HG02588 (cell line): Measurements from ENCODE around the gene LSM7.
A peak's percentile ranks its signal among the peaks of the same experiment; 100 is the strongest.

Source experiments
- ATAC-seq: cut with Tn5 transposase; IDR thresholded peaks from one replicate; pipeline ENCODE4 v1.9.1; 2021; ENCODE audit warnings: mild to moderate bottlenecking, moderate library complexity; ENCODE audit not compliant: unreplicated experiment

Gene LSM7

DNA sequence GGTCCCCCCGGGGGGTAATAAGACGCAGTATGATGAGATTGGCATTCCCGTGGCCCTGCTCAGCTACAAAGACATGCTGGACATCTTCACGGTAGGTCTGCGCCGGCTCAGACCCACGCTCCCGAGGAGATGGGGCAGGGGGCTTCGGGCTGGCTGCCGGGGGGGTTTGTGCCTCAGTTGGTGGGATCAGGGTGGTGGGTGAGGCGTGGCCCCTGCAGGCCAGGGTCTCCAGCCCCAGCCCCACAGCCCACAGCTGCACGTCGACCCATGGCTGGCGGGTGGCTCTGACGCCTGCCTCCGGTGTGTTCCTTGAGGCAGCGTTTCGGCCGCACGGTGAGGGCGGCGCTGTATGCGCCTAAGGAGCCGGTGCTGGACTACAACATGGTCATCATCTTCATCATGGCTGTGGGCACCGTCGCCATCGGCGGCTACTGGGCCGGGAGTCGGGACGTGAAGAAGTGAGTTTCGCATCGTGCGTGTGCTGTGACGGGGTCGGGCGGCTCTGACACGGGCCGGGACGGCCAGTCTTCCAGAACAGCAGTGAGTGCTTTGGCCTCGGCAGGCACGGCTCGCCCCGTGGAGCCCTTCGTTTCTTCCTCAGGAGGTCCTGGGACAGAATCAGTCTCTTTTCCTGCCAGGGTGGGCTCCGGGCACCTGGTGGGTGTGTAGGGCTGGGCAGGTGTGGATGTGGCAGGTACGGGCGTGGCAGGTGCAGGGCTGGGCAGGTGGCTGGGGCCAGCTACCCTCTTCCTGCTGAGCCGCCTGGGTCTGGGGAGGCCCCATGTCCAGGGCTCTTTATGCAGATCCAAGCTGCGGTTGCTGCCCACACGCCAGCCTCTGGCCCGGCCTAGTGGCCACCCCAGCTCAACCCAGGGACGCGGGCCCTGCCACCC lies 10.6 kb upstream of the LSM7 start:
- no peak for ATAC-seq

DNA sequence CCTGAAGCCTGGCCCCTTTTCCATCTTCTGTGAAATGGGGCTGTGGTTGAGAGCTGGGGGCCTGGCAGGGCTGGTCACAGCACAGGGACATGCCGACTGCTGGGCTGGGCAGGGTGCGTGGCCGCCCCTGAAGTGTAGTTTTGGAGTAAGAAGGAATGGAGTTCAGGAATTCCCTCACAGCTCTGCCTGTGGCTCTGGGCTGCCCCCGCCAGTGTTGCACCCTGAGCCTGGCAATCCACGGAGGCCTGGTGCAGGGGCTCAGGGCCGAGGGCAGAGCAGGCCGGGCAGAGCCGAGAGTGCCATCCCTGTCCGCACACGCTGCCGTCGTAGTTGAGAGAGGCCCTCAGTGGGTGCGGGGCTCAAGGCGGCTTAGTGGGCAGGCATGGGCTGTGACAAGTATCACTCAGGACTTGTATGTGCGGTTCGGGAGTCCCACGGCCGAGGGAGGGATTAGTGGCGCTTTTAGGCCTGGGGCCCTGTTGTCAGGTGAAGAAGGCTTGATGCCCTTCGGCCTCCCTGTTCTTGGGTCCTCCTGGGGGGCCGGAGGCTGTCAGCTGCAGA lies 9.7 kb upstream of the LSM7 start:
- ATAC-seq: no peak

DNA sequence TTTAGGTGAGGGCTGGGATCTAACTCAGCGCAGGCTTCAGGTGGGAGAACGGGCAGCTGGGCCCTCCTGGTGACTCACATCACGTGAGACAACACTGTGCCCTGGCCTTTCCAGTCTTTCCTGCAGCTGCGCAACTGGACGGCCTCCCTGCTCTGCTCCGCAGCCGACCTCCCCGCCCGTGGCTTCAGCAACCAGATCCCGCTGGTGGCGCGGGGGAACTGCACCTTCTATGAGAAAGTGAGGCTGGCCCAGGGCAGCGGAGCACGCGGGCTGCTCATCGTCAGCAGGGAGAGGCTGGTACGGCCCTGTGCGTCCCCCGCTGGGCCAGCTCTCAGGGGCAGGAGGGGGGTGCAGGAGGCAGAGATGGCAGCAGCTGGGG lies 8.9 kb upstream of the LSM7 start:
- no peak for ATAC-seq

DNA sequence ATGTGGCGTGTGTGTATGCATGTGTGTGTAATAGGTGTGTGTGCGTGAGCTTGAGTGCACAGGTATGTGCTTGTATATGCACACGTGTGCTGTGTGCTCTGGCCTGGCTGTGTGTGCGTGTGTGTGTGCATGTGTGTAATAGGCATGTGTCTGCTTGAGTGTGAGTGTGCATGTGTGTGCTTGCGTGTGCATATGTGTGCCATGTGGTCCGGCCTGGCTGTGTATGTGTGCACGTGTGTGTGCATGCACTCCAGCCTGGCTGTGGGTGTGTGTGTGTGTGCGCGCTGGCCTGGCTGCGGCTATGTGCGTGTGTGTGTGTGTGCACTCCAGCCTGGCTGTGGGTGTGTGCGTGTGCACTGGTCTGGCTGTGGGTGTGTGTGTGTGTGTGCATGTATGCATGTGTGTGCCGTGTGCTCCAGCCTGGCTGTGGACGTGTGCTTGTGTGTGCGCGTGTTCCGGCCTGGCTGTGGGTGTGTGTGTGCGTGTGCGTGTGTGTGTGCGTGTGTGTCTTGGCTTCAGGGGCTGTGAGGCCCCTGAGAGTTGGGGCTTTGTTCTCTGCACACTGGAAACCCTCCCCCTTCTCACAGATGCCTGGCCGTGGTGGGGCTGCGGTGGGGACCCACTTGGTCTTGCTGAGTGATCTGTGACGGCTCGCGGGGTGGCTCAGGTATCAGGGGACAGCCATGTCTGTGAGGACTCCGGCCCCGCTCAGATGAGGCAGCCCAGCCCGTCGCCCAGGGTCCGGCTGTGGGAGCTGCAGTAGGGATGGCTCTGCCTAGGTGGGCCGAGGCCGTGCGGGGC lies 8.3 kb upstream of the LSM7 start:
- ATAC-seq: no peak

DNA sequence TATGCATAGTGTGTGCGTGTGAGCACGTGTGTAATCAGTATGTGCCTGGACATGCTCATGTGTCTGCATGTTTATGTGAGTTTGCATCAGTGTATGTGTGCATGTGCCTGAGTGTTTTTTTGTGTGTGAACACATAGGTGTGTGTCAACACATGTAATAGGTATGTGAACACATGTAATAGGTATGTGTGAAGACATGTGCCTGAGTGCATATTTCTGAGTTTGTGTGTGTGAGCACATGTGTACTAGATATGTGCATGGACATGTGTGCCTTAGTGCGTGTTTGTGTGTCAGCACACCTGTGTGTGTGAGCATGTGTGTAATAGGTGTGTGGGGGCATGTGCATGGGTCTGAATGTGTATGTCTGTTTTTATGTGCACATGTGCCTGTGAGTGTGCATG lies 7.5 kb upstream of the LSM7 start:
- ATAC-seq: no peak

DNA sequence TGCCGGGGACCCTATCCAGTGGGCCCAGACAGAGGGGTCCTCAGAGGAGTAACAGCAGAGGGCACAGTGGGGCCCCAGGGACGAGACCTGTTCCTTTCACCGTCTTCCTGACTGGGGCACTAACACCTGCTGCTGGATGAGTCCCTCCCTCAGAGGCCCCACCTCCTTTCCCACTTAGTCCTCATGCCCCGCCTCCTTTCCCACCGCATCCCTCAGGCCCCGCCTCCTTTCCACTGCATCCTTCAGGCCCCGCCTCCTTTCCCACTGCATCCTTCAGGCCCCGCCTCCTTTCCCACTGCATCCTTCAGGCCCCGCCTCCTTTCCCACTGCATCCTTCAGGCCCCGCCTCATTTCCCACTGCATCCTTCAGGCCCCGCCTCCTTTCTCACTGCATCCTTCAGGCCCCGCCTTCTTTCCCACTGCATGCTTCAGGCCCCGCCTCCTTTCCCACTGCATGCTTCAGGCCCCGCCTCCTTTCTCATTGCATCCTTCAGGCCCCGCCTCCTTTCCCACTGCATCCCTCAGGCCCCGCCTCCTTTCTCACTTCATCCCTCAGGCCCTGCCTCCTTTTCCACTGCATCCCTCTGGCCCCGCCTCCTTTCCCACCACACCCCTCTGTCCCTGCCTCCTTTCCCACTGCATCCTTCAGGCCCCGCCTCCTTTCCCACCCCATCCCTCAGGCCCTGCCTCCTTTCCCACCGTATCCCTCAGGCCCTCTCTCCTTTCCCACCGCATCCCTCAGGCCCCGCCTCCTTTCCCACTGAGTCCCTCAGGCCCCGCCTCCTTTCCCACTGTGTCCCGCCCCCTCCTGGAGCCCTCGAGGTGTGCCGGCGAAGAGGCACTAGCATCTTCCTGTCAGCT lies 6.8 kb upstream of the LSM7 start:
- ATAC-seq: no peak

DNA sequence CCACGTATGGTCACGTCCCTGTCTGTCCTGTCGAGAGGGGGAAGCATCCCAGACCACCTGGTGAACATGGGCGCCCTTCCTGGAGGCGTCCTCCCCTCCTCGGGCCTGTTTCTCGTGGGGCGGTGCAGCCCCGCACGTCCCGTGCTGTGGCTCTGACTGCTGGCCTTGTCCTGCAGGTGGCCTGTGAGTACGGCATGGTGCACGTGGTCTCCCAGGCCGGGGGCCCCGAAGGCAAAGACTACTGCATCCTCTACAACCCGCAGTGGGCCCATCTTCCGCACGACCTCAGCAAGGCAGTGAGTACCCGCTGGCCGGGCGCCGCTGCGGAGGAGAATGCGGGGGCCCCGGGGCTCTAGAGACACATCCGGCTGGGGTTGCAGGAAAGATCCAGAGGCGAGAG lies 6.0 kb upstream of the LSM7 start:
- ATAC-seq: no peak

DNA sequence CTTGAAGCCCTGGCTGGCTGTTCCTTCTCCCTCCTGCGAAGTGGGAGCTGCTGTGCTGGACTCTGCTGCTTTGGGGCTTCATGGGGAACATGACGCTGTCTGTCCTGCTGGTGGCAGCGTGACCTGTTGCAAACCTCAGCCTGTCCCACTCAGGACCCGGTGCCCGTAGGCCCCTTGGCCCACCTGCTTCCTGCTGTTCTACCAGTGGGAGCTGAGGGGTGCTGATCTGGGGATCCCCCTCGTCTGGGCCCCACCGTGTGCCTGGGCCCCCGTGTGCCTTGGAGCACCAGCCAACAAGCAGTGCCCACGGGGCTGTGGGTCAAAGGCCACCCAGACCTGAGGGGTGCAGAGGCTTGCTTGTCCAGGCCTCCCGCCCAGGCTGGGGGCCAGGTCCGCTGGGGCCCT lies 5.4 kb upstream of the LSM7 start:
- no peak for ATAC-seq

DNA sequence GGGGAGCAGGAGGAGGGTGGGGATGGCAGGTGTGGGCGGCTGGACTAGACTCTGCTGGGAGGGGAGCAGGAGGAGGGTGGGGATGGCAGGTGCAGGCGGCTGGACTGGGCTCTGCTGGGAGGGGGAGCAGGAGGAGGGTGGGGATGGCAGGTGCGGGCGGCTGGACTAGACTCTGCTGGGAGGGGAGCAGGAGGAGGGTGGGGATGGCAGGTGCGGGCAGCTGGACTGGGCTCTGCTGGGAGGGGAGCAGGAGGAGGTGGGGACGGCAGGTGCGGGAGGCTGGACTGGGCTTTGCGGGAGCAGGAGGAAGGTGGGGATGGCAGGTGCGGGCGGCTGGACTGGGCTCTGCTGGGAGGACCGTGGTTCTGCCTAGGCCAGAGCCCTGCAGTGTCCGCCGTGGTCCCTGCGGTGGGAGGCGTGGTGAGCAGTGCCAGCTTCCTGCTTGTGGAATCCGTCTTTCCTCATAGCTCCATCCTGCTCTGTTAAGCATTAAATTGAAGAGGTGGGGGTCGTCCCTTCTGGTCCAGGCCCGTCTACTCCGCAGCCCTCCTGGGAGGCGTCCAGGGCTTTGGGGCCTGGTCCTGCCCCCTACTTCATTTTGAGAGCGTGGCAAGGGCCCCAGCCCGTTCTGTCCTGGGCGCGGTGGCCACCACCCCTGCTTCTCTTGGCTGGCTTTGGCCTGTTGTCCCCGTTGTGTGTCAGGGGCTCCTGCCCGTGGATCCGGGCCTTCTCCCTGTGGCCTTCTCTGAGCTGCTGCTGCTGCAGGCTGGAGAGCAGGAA lies 4.8 kb upstream of the LSM7 start:
- ATAC-seq: no peak

DNA sequence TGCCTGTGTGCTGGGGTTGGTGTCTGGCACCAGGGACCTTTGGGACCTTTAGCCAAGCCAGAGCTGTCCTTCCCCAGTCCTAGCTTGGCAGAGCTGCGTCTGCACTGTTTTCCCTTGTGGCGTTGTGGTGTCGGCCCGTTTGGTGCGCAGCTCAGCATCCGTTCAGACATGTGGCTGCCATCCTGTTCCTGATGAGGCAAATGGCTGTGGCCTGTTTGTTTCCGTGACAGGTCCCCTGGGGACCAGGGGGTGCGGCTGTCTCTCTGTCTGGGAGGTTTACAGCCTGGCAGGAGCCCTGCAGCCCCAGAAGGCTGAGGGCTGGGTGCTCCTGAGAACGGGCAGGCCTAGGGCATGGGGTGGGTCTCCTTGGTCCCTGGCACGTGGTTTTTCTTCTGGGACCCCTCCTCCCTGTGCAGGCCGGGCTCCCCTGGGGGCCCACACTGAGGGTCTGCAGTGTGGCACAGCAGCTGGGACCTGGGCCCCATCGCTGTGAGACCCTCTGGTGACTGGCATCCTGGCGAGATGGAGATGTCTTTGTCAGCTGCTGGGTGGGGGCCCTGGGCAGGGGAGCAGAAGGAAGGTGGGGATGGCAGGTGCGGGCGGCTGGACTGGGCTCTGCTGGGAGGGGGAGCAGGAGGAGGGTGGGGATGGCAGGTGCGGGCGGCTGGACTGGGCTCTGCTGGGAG lies 4.1 kb upstream of the LSM7 start:
- no peak for ATAC-seq

DNA sequence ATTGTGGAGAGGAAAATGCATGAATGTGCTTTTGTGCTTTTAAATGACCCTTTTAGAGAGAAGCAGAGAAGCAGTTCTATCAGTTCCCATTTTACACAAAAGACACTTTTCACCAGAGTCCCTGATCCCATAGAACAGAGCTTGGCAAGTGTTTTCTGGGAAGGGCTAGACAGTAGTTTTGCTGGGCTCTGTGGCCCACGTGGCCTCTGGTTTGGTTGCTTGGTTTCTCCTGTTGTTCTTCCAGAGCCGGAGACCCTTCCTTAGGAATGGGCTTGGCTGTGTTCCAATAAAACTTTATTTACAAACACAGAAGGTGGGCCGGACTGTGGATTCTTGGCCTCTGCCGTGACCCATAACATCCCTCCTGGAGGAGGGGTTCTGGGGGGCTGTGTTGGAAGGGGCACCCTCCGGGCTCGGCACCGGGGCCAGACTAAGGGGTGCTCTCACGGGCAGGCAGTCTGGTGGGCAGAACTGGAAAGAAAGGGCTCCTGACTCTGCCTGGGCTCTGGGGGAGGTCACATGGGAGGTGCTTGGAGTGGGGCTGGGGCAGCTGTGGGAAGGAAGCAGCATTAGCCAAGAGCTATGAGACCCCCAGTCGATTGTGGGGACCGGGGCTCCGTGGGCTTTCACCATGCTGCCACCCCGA lies 3.3 kb upstream of the LSM7 start:
- no peak for ATAC-seq

DNA sequence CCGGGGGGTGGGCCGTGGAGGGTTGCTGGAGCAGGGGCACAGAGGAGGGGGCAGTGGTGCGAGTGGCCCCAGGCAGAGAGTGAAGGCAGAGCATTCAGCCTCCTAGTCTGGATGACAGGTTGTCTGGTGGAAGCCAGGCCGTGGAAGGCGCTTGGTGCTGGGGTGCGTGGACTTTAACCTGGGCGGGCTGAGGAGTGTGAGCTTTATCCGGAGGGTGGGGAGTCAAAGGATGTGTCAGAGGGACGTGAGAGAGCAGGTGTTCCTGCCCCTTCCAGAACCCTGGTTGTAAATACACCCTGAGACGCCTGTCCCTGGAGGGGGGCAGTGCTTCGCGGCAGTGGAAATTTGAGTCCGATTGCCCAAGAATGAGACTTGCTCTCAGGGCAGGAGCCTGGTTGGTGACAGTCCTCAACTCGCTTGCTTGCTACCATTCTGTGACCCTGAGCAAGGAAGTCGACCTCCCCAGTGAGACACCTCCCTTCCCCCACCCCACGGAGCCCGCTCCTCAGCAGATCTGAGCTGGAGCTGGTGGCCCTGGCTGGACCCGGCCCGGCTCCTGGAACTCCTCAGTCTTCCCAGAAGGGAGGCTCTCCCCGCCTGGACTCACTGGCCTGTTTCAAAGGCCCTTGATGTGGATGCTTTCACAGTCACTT lies 2.4 kb upstream of the LSM7 start:
- ATAC-seq: no peak

DNA sequence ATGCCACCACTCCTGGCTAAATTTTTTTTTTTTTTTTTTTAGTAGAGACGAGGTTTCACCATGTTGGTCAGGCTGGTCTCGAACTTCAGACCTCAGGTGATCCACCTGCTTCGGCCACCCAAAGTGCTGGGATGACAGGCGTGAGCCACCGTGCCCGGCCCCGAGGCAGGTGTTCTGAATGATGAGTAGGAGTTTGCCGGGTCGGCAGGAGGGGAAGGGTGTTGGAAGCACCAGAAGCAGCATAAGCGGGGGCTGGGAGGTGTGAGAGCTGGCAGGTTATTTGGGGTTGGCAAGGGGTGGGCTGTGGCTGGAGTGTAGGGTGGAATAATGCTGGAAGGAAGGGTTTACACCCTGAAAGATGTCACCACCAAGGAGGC lies 1.9 kb upstream of the LSM7 start:
- ATAC-seq: no peak

DNA sequence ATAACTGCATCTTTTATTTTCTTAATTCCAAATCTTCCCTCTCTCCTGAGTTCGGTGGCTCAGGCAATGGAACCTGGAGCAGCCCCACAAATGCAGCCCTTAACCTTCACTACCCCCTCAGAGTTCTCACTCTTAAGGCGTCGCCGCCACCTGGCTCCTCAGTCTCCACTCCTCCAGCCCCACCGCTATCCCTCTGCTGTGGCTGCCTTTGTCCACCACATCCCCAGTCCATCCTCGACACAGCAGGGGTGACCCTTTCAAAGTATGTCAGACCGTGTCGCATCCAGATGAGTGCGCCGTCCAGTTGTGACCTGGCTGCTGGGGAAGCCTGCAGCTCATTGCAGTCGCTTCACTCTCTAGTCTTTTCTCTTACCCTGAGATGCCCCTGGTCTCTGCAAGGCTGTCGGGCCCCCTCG lies 1.1 kb upstream of the LSM7 start:
- no peak for ATAC-seq

DNA sequence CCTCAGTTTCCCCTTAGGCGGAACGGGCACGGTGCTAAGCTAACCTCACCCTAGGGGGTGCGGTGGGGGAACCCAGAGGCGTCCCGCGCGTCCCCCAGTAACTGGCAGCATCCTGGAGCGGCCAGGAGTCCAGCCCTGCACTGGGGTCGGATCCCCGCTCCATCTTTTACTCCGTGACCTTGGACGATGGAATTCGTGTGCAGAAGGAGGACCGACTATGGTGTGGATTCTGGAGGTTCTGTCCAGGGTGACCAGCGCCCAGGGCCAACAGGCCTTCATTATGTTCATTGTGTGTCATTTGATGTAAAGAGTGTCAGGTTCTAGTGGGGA lies 728 bp upstream of the LSM7 start:
- no peak for ATAC-seq

DNA sequence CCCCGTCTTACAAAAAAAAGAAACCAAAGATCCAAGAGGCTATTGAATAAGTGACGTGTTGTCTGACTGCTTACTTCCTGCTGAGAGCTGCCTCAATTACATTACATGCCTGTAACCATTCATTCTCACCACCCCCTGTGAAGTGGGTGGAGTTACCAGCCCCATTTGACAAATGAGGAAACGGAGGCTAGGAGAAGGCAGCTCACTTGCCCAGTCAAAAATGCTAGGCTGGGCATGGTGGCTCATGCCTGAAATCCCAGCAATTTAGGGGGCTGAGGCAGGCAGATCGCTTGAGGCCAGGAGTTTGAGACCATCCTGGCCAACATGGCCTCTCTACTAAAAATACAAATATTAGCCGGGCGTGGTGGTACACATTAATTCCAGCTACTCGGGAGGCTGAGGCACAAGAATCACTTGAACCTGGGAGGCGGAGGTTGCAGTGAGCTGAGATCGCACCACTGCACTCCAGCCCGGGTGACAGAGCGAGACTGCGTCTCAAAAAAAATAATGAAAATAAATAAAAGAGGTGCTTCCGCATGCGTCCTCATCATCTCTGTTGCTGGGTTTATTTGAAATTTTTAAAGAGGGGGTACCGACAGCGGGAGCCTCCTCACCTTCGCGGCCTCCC lies 499 bp downstream of the LSM7 start:
- ATAC-seq: peak; percentile 3

DNA sequence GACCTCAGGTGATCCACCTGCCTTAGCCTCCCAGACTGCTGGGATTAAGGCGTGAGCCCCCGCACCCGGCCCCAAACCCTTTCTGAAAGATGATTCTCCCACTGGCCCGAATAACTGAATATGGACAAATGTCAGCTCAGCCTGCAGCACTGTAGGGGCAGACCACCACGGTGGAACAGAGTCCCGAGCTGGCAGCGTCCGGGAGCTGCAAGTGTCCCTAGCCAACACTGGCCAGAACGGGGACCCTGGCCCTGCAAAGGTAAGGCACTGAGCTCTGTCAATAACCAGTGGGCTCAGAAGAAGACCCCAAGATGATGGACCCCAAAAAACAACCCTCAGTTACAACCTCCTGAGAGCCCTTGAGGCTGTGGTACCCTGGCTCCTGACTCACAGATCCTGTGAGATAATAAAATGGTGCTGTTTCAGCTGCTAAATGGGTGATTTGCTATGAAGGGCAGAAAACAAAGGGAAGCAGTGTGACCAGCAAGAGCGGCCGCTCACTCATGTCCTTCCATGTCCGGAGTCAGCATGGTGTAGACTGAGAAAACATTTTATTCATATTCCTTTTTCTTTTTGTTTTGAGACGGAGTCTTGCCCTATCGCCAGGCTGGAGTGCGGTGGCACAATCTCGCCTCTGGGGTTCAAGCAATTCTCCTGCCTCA lies 1.6 kb downstream of the LSM7 start:
- no peak for ATAC-seq
